IPS-NIHi7 (cell line): ENCODE results near the gene VEZF1.

Experiments used
- DNase-seq: peaks from one replicate; pipeline ENCODE4 v3.0.0; 2012; ENCODE audit warnings: mixed read lengths; ENCODE audit errors: extremely low spot score

The VEZF1 gene

GRCh38 chr17:57987581-57988300 is at the start of gene VEZF1:
VEZF1 (minus strand) TSS chr17:57988254; CDS start chr17:57988111, 143 bp downstream.
- DNase-seq, result peak; percentile 72

DNA sequence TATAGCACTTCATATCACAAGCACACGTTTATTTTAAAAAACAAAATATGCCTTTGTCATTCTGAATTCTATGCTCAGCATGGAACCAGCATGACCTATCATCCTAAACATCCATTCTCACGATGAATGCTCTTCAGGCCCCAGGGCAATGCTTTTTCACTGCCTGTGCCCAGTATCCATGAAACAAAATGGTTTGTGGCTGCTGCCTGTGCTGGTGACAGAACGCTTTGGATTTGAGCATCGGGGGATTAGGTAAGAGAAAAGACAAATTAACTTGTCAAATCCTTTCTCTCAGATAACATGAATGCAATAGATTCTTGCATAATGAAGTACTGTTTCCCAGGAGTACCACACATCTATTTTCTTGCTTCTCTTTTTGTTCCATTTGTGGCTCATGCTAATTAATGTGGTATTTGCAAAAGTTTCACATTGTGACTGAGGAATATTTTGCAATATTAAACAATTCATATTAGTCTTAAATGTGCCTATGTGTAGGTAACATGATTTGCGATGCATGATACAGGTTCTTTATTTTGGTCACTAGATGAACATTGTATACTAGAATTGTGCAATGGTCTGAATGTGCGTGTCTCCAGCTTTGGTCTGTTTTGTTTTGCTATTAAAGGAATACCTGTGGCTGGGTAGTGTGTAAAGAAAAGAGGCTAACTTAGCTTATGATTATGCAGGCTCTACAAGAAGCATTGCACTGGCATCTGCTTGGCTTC is 44.8 kb upstream of the VEZF1 start:
- peak; percentile 27 for DNase-seq

GRCh38 chr17:58028578-58028977 is 40.5 kb upstream of the VEZF1 start:
- no peak for DNase-seq

GRCh38 chr17:58020401-58020800 is 32.3 kb upstream of the VEZF1 start:
- no peak for DNase-seq

DNA sequence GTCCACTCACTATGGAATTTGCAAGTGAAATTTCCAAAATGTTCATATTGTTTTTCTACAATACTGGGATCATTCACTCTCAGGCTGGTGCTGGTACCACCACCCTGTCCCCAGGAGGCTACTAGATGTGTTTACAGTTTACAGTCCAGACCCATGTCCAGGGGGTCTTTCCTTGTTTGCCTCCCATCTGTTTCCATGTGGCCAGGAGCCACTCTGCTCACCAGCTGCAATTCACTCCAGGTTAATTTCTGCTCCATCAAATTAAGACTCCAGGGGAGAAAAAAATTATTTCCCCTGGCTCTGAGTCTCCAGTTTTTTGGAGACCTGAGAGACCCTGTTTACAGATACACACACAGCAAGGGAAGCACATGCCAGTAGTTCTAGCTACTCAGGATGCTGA is 31.5 kb upstream of the VEZF1 start:
- no peak for DNase-seq

- DNase-seq, result no peak
Measured at GRCh38 chr17:58019039-58019438, 31.0 kb upstream of the VEZF1 start.

DNA sequence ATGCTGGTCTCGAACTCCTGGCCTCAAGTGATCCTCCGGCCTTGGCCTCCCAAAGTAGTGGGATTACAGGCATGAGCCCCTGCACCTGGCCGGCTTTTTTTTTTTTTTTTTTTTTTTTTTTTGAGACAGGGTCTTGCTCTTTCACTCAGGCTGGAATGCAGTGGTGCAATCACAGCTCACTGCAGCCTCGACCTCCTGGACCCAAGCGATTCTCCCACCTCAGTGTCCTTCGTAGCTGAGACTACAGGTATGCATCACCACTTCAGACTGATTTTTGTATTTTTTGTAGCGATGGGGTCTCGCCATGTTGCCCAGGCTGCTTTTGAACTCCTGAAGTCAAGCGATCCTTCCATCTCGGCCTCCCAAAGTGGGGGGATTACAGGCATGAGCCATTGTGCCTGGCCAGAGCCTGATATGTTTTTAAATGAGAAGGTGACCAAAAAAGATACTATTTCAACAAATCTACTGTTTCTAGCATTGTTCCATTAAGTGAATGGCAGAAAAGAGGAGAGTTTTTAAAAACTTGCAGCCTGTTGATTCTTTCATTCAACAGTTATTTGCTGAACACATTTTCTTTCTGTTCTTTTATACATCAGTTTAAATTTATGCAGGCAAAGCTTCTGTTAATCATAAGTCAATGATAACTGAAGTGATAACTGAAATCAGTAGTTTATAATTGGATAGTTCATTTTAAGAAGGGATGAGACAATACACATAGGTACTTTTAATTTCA is 22.2 kb upstream of the VEZF1 start:
- DNase-seq, result no peak

DNA sequence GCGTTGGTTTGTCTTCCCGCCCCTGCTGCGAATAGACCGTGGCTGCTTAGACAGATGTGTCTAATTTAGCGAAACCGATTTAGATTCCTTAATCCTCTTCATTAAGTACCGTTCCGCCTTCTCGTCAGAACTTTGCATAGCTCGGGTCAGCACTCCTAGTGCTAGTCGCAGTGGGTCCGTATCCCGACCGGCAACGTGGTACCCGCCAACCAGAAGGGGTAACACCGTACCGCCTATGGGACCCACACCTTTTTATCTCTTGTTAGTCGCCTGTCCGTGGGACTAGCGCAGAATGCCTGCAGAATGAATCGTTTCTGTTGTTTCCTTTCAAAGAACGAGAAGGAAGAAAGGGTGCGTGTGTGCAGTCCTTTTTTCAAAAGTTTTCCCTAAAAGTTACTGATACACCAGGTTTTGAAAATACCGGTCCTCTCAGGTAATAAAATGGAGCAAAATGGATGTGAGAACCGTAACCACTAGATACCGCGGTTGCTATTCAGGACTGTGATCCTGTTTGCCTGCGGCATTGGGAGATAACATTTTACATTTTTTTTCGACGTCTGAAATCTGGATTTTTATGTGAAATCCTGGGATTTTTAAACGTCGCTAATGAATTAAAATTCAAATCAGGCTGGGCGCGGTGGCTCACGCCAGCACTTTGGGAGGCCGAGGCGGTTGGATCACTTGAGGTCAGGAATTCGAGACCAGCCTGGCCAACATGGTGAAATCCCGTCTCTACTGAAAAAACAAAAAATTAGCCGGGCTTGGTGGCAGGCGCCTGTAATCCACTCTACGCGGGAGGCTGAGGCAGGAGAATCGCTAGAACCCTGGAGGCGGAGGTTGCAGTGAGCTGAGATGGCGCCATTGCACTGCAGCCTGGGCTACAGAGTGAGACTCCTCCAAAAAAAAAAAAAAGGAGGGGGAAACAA is 20.0 kb upstream of the VEZF1 start:
- DNase-seq, result no peak

GRCh38 chr17:58006924-58007780 is 19.1 kb upstream of the VEZF1 start, which contains the start of gene SRSF1:
SRSF1 (minus strand) TSS chr17:58007246; CDS start chr17:58007137, 109 bp downstream.
- peak; percentile 94 for DNase-seq

DNA sequence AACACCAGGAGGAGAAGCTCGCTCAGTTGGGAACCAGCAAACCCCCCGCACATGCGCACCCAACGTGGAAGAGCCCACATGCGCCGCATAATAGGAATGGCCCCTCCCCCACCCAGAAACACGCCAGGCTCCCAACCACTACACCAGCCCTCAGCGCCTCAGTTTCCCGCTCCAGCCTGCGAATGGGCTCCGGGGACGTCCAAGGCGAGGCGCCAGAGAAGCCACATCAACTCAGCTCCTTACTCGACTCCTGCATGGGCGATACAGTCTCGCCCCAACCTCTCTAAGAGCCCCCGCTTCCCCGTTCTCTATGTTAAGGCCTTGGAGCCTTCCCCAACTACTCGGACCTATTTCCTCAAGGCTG is 18.5 kb upstream of the VEZF1 start:
- peak; percentile 51 for DNase-seq

- no peak for DNase-seq
Measured at GRCh38 chr17:58005728-58006559, 17.9 kb upstream of the VEZF1 start.

- no peak for DNase-seq
Measured at GRCh38 chr17:58005031-58005727, 17.1 kb upstream of the VEZF1 start.

- DNase-seq, result no peak
Measured at GRCh38 chr17:58004060-58004459, 16.0 kb upstream of the VEZF1 start.

- no peak for DNase-seq
Measured at GRCh38 chr17:58002973-58003372, 14.9 kb upstream of the VEZF1 start.

GRCh38 chr17:58002154-58002948 is 14.3 kb upstream of the VEZF1 start:
- no peak for DNase-seq

GRCh38 chr17:58001461-58002124 is 13.5 kb upstream of the VEZF1 start:
- DNase-seq, result no peak

DNA sequence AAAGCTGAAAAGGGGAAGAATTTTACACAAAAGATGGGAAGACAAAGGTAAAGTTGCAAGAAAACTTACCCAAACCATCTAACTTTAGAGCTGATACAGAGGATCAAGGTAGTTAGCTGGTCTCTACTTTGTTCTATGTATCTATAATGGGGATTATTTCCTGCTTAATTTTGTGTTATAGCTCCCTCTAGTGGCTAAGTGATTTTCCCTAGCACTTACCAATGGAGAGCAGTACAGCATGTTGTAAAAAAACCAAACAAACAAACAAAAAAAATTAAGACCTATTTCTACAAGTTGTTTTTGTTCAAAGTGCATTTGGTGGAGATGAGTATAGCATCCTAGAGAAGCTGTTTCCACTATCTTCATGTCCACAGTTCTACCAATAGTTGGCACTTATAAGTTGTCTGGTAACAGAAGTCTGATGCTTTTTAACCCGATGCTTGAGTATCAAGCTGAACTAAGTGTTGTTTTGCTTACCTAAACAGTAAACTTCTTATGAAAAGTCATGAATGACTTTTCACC is 11.5 kb upstream of the VEZF1 start:
- DNase-seq, result no peak
